ENCODE data around the gene RHOT1. TPM values are rescaled to one million over a fixed set of nuclear protein-coding genes. Genes with fewer than 3 reads are reported as not detected.

RHOT1 gene
- total RNA-seq, 1 experiment from 2014 or later = 22.3 TPM

DNA sequence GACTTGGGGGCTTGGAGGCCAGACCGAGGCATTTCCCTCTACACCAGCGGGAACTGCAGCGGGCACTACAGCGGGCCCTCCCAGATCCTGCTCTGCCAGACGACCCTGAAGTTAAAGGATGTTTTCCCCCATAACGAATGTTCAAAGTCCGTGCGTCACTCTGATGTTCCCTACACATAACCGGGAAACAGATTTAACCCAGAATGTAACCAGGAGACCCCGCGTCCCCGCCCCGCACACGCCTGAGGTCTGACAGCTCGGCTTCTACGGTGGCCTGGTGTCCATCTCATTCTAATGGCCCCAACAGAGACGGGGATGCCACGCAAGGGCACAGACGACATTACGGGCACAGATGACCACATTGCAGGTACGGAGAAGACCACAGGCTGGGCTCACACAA, 31.7 kb upstream of the RHOT1 start:
- BruUV-seq (replicated peaks) = no TSS peak
- ATAC-seq (no peak), DNase-seq (no peak)
- Histone ChIP-seq H2AFZ (ENCODE audit: low read length) (no peak overlapping the region), H3K79me2 (ENCODE audit: low read length) (no peaks in the 10 kb centered on the region), H3K9ac (ENCODE audit: low read length) (no peak overlapping the region), H3K9me2 (replicated peaks; ENCODE audit: low read length) (no peaks in the 10 kb centered on the region), H3F3A (ENCODE audit: low read length, unreplicated experiment) (no peaks in the 10 kb centered on the region), H3K27me3 (ENCODE audit: low read length) (no peaks in the 10 kb centered on the region), H4K20me1 (ENCODE audit: low read length) (no peaks in the 10 kb centered on the region), H3K4me1 (ENCODE audit: insufficient read depth, low read length) (no peaks in the 10 kb centered on the region), H3K36me3 (ENCODE audit: low read depth, low read length) (no peaks in the 10 kb centered on the region), H3K4me3 (ENCODE audit: low read length) (no peak overlapping the region), H3K4me2 (ENCODE audit: low read length) (no peak overlapping the region), H3K9me3 (ENCODE audit: low read length) (no peaks in the 10 kb centered on the region), H3K27ac (ENCODE audit: low read length) (no peak overlapping the region)
- ChIA-PET CTCF (no interaction called here), POLR2A (ENCODE audit: unreplicated experiment) (no interaction called here)
- intact Hi-C loops (cut with micrococcal nuclease) = no loop called here
- no peak for TF ChIP-seq EZH2 (IDR thresholded peaks at IDR 0.05; ENCODE audit: low read length, unreplicated experiment)
- TF ChIP-seq EZH2phosphoT487 (IDR thresholded peaks at IDR 0.05; ENCODE audit: borderline replicate concordance, low read length) = no peak
- TF ChIP-seq, protein P1, sequence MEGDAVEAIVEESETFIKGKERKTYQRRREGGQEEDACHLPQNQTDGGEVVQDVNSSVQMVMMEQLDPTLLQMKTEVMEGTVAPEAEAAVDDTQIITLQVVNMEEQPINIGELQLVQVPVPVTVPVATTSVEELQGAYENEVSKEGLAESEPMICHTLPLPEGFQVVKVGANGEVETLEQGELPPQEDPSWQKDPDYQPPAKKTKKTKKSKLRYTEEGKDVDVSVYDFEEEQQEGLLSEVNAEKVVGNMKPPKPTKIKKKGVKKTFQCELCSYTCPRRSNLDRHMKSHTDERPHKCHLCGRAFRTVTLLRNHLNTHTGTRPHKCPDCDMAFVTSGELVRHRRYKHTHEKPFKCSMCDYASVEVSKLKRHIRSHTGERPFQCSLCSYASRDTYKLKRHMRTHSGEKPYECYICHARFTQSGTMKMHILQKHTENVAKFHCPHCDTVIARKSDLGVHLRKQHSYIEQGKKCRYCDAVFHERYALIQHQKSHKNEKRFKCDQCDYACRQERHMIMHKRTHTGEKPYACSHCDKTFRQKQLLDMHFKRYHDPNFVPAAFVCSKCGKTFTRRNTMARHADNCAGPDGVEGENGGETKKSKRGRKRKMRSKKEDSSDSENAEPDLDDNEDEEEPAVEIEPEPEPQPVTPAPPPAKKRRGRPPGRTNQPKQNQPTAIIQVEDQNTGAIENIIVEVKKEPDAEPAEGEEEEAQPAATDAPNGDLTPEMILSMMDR (conservative IDR thresholded peaks at IDR 0.05; ENCODE audit: low read depth, low read length) = no peak

DNA sequence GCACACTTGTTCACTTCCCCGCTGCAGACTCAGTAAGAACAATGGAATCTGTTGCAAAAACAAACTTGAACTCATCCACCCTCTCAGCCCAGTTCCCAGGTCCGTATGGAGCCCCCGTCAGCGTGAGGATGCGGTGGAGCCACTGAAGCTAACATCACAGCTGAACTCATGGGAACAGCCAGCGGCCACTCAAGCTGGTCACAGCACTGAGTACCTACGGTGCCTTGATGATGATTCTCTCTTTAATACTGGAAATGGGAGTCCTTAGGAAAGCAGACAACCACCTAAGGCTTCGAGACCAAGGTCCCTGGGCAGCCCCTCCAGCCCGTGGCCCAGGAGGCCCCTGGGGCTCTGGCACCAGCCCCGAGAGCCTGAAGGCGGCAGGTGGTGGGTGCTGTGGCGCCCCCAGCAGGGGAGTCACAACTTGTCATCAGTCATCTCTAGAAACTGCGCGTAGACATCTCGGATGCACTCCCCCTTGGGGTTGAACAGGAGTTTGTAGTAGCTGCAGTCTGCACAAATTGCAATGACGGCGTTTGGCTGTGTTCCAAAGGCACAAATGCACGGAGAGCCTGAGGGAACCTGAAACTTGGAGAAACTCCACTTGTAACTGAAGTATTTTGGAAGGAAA, 31.0 kb upstream of the RHOT1 start:
- no TSS peak for BruUV-seq (replicated peaks)
- Histone ChIP-seq H3K9ac (ENCODE audit: low read length) (no peak overlapping the region), H2AFZ (ENCODE audit: low read length) (no peak overlapping the region), H3K9me3 (ENCODE audit: low read length) (no peaks in the 10 kb centered on the region), H3K4me3 (ENCODE audit: low read length) (no peak overlapping the region), H3K36me3 (ENCODE audit: low read depth, low read length) (no peaks in the 10 kb centered on the region), H3F3A (ENCODE audit: low read length, unreplicated experiment) (no peaks in the 10 kb centered on the region), H3K79me2 (ENCODE audit: low read length) (no peaks in the 10 kb centered on the region), H3K27ac (ENCODE audit: low read length) (no peak overlapping the region), H3K9me2 (replicated peaks; ENCODE audit: low read length) (no peaks in the 10 kb centered on the region), H3K4me1 (ENCODE audit: insufficient read depth, low read length) (no peaks in the 10 kb centered on the region), H4K20me1 (ENCODE audit: low read length) (no peaks in the 10 kb centered on the region), H3K4me2 (ENCODE audit: low read length) (no peak overlapping the region), H3K27me3 (ENCODE audit: low read length) (no peaks in the 10 kb centered on the region)
- peak; percentile 34 for DNase-seq
- intact Hi-C loops (cut with micrococcal nuclease) = no loop called here
- TF ChIP-seq, protein P1 (conservative IDR thresholded peaks at IDR 0.05; ENCODE audit: low read depth, low read length) = peak; percentile 35; the same call in 1 of the 2 replicates
- TF ChIP-seq EZH2phosphoT487 (IDR thresholded peaks at IDR 0.05; ENCODE audit: borderline replicate concordance, low read length) (no peak), EZH2 (IDR thresholded peaks at IDR 0.05; ENCODE audit: low read length, unreplicated experiment) (no peak)
- ChIA-PET CTCF (no interaction called here), POLR2A (ENCODE audit: unreplicated experiment) (no interaction called here)
- ATAC-seq = no peak

DNA sequence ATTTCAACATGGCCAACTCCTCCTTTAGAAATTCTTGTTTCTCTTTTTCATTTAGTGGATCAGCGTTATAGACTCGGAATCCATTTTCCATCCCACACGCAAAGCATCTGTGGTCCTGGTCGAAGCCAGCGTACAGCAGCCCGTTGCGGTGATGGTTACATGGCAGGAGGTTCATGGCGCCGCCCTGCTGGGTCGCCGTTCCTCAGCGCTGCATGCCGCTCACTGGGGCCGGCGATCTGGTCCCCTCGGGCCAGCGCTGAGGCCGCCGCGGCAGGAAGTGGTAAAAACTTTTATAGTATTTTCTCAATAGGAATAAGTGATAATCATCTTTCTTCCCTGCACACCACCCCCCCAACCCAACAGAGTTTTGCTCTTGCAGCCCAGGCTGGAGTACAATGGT, 29.9 kb upstream of the RHOT1 start:
- Histone ChIP-seq H3K9ac (ENCODE audit: low read length) (no peak overlapping the region), H3K9me2 (replicated peaks; ENCODE audit: low read length) (no peaks in the 10 kb centered on the region), H3K4me3 (ENCODE audit: low read length) (no peak overlapping the region), H3K79me2 (ENCODE audit: low read length) (no peaks in the 10 kb centered on the region), H4K20me1 (ENCODE audit: low read length) (no peaks in the 10 kb centered on the region), H3K36me3 (ENCODE audit: low read depth, low read length) (no peaks in the 10 kb centered on the region), H3F3A (ENCODE audit: low read length, unreplicated experiment) (no peaks in the 10 kb centered on the region), H3K27ac (ENCODE audit: low read length) (no peak overlapping the region), H3K4me2 (ENCODE audit: low read length) (no peak overlapping the region), H3K27me3 (ENCODE audit: low read length) (no peaks in the 10 kb centered on the region), H2AFZ (ENCODE audit: low read length) (no peak overlapping the region), H3K9me3 (ENCODE audit: low read length) (no peaks in the 10 kb centered on the region), H3K4me1 (ENCODE audit: insufficient read depth, low read length) (no peaks in the 10 kb centered on the region)
- CTCF ChIA-PET = no interaction called here
- ATAC-seq (no peak), DNase-seq (no peak)
- TF ChIP-seq EZH2phosphoT487 (IDR thresholded peaks at IDR 0.05; ENCODE audit: borderline replicate concordance, low read length) (no peak), EZH2 (IDR thresholded peaks at IDR 0.05; ENCODE audit: low read length, unreplicated experiment) (no peak)
- TF ChIP-seq, protein P1 (conservative IDR thresholded peaks at IDR 0.05; ENCODE audit: low read depth, low read length) = no peak
- no TSS peak for BruUV-seq (replicated peaks)
- POLR2A ChIA-PET (ENCODE audit: unreplicated experiment) = no interaction called here
- intact Hi-C loops (cut with micrococcal nuclease) = no loop called here
